ENCODE measurements around the gene VPS16. TPM values are rescaled to one million over a fixed set of nuclear protein-coding genes. Genes with fewer than 3 reads are reported as not detected.
A peak's percentile ranks its signal among the peaks of the same experiment; 100 is the strongest.

Gene VPS16
- polyA plus RNA-seq, 2 of the 4 experiments (the other 2 are of a cell fraction) = 33.0 to 37.5 TPM

- ChIA-PET POLR2A (no interaction called here), CTCF (interaction anchor here (0.7 to 1.4 kb wide), 3 partner anchors 14 to 36 kb away, joined by 3 read pairs; partner anchors contain the start of gene C20orf141)
- TF ChIP-seq PBX3 (IDR thresholded peaks at IDR 0.05) = no peak
- TF ChIP-seq ZFP36 (IDR thresholded peaks at IDR 0.05; ENCODE audit: borderline replicate concordance, partially characterized antibody) = no peak
- TF ChIP-seq RARB (CRISPR knock-in tag; IDR thresholded peaks at IDR 0.05) = no peak
- TF ChIP-seq NPAS2 (CRISPR knock-in tag; IDR thresholded peaks at IDR 0.05; ENCODE audit: borderline replicate concordance) = no peak
- no peak for TF ChIP-seq SREBF2 (IDR thresholded peaks at IDR 0.05)
- no peak for TF ChIP-seq TFCP2L1 (CRISPR knock-in tag; IDR thresholded peaks at IDR 0.05)
- TF ChIP-seq CHD2 (IDR thresholded peaks at IDR 0.05; ENCODE audit: low read length, partially characterized antibody) = no peak
- no peak for TF ChIP-seq EHMT2 (IDR thresholded peaks at IDR 0.05; ENCODE audit: low read depth)
- TF ChIP-seq HOXB13 (CRISPR knock-in tag; IDR thresholded peaks at IDR 0.05; ENCODE audit: low read depth) = no peak
- peaks cover 15% of the 10 kb centered on the region; the same call in 2 of the 3 replicates for H3K9me3 ChIP-seq
- WGBS (ENCODE audit: missing lambda C conversion rate) = 39% methylated on average over 13 of the region's 13 CpGs
- H3K27ac ChIP-seq = no peak overlapping the region
- no peak overlapping the region for H3K4me3 ChIP-seq
- FAIRE-seq (no peak), DNase-seq (ENCODE audit: low read depth in 1 of 2, low spot score in 1 of 2) (no peak), ATAC-seq (no peak)
- H3K4me2 ChIP-seq = no peak overlapping the region
- peaks cover 6% of the 10 kb centered on the region; the same call in 2 of the 3 replicates for H3K4me1 ChIP-seq
Observed at GRCh38 chr20:2801286-2801728, 39.2 kb upstream of the VPS16 start.

GRCh38 chr20:2804041-2804828 is 36.3 kb upstream of the VPS16 start:
- Histone ChIP-seq H3K27ac (no peak overlapping the region), H3K4me1 (peaks cover 8% of the 10 kb centered on the region; the same call in 2 of the 3 replicates), H3K4me3 (no peak overlapping the region), H3K4me2 (no peak overlapping the region), H3K9me3 (peaks cover 15% of the 10 kb centered on the region; the same call in 2 of the 3 replicates)
- DNase-seq (ENCODE audit: low read depth in 1 of 2, low spot score in 1 of 2) (no peak), ATAC-seq (no peak), FAIRE-seq (no peak)
- POLR2A ChIA-PET = no interaction called here
- WGBS (ENCODE audit: missing lambda C conversion rate) = 54% methylated on average over 16 of the region's 16 CpGs
- TF ChIP-seq FOXS1 (CRISPR knock-in tag; IDR thresholded peaks at IDR 0.05) (no peak), KDM5A (IDR thresholded peaks at IDR 0.05) (no peak), FOSL2 (IDR thresholded peaks at IDR 0.05) (no peak), FOSL2 (CRISPR knock-in tag; IDR thresholded peaks at IDR 0.05) (no peak)
- CTCF ChIA-PET = interaction anchor here (1.9 kb wide), 1 partner anchor 10 kb away, joined by 6 read pairs; the partner anchor contains the start of gene C20orf141

GRCh38 chr20:2804852-2805688 is 35.5 kb upstream of the VPS16 start:
- DNase-seq (ENCODE audit: low read depth in 1 of 2, low spot score in 1 of 2) = no peak
- no peak overlapping the region for H3K4me3 ChIP-seq
- CTCF ChIA-PET = interaction anchor here (0.6 to 4.4 kb wide), 3 partner anchors 10 to 98 kb away, joined by 4 to 12 read pairs (median 6); partner anchors contain the start of gene C20orf141
- POLR2A ChIA-PET = no interaction called here
- peaks cover 8% of the 10 kb centered on the region; the same call in 2 of the 3 replicates for H3K4me1 ChIP-seq
- H3K27ac ChIP-seq = no peak overlapping the region
- no peak for FAIRE-seq
- peaks cover 15% of the 10 kb centered on the region; the same call in 2 of the 3 replicates for H3K9me3 ChIP-seq
- peak overlapping the region; percentile 20; the same call in 1 of the 3 replicates for H3K4me2 ChIP-seq
- TF ChIP-seq HEYL (CRISPR knock-in tag; IDR thresholded peaks at IDR 0.05) = no peak
- no peak for TF ChIP-seq POLR2A (IDR thresholded peaks at IDR 0.05; ENCODE audit: low read length)
- no peak for TF ChIP-seq EHF (CRISPR knock-in tag; IDR thresholded peaks at IDR 0.05)
- no peak for TF ChIP-seq HES2 (IDR thresholded peaks at IDR 0.05)
- TF ChIP-seq RCOR1 (IDR thresholded peaks at IDR 0.05; ENCODE audit: low read depth, low read length) = no peak
- no peak for TF ChIP-seq REST (IDR thresholded peaks at IDR 0.05)
- TF ChIP-seq E2F6 (IDR thresholded peaks at IDR 0.05; ENCODE audit: borderline replicate concordance, low read depth) = no peak
- no peak for TF ChIP-seq BHLHE40 (IDR thresholded peaks at IDR 0.05; ENCODE audit: low read depth, low read length)
- no peak for TF ChIP-seq PBX3 (IDR thresholded peaks at IDR 0.05)
- no peak for TF ChIP-seq FOSL2 (IDR thresholded peaks at IDR 0.05)
- no peak for TF ChIP-seq FOSL2 (CRISPR knock-in tag; IDR thresholded peaks at IDR 0.05)
- TF ChIP-seq ZFP36 (IDR thresholded peaks at IDR 0.05; ENCODE audit: borderline replicate concordance, partially characterized antibody) = no peak
- no peak for TF ChIP-seq POLR2AphosphoS2 (conservative IDR thresholded peaks at IDR 0.05; ENCODE audit: low read length)
- TF ChIP-seq NPAS2 (CRISPR knock-in tag; IDR thresholded peaks at IDR 0.05; ENCODE audit: borderline replicate concordance) = no peak
- TF ChIP-seq ZNF302 (CRISPR knock-in tag; IDR thresholded peaks at IDR 0.05) = no peak
- no peak for TF ChIP-seq NR3C1 (IDR thresholded peaks at IDR 0.05)
- 48% methylated on average over 40 of the region's 49 CpGs for WGBS (ENCODE audit: missing lambda C conversion rate)
- ATAC-seq = peak; percentile 47 to 56; a peak in 3 of 6 replicates

Data from A549 (cell line).